Panc1 (cell line): ENCODE results near the gene CDKAL1. TPM values are rescaled to one million over a fixed set of nuclear protein-coding genes. Genes with fewer than 3 reads are reported as not detected.

Experiments used
- ATAC-seq: fragments of 200-7000 bp; cut with Tn5 transposase; 2 replicates; pipeline ENCODE4 v1.9.1; 2020; ENCODE audit warnings: mild to moderate bottlenecking, moderate library complexity
- BruUV-seq: library from RNA; stranded (reverse); fragments of 400-500 nt; replicated peaks from 2 replicates; lab custom pipeline; 2021; lab: Mats Ljungman, UMichigan
- CTCF ChIA-PET: fragments of 300-600 bp; sonication (Branson Sonifier 250); formaldehyde crosslinking; loops from one replicate; lab custom pipeline; 2022; ENCODE audit warnings: antibody characterized with exemption; lab: Charles Lee
- POLR2A ChIA-PET: fragments of 300-600 bp; sonication (Branson Sonifier 250); formaldehyde crosslinking; loops from one replicate; lab custom pipeline; 2022; ENCODE audit warnings: antibody characterized with exemption; lab: Charles Lee
- DNase-seq: peaks from one replicate; pipeline ENCODE4 v3.0.0-alpha.2; 2010; ENCODE audit warnings: low read depth, low spot score
- H3K27ac ChIP-seq: 2 replicates; pipeline ENCODE4 v1.5.1; 2011; ENCODE audit warnings: mild to moderate bottlenecking, low read length, inconsistent platforms
- H3K27me3 ChIP-seq: fragments of 200-500 bp; sonication (Bioruptor generic); 2 replicates; pipeline ENCODE4 v1.6.0; 2014; ENCODE audit warnings: low read length, inconsistent platforms; ENCODE audit not compliant: control insufficient read depth, insufficient read depth
- H3K36me3 ChIP-seq: fragments of 200-500 bp; sonication (Bioruptor generic); 2 replicates; pipeline ENCODE4 v1.5.1; 2014; ENCODE audit warnings: inconsistent platforms, mild to moderate bottlenecking, low read length, moderate library complexity; ENCODE audit not compliant: control insufficient read depth, insufficient read depth
- H3K4me1 ChIP-seq: 2 replicates; pipeline ENCODE4 v1.5.1; 2011; ENCODE audit warnings: inconsistent platforms, mild to moderate bottlenecking, low read length, moderate library complexity; ENCODE audit not compliant: control insufficient read depth, insufficient read depth
- H3K4me3 ChIP-seq, 2 experiments: 2 replicates each; pipeline ENCODE4 v1.5.1; 2011 to 2012; ENCODE audit warnings: low read depth in 2 of 2, low read length in 2 of 2, mild to moderate bottlenecking in 2 of 2, inconsistent platforms in 1 of 2, moderate library complexity in 1 of 2
- H3K9me3 ChIP-seq: fragments of 200-500 bp; sonication (Bioruptor generic); 2 replicates; pipeline ENCODE4 v1.5.1; 2014; ENCODE audit warnings: low read depth, mild to moderate bottlenecking, inconsistent platforms, low read length, moderate library complexity; ENCODE audit not compliant: control insufficient read depth, insufficient read depth
- POLR2AphosphoS5 ChIP-seq: IDR thresholded peaks from 2 replicates; pipeline ENCODE4 v1.6.1; 2012; ENCODE audit warnings: mild to moderate bottlenecking, low read depth, low read length, moderate library complexity
- SIN3A ChIP-seq: IDR thresholded peaks from 2 replicates; pipeline ENCODE4 v1.6.1; 2012; ENCODE audit warnings: low read depth, mild to moderate bottlenecking, low read length, moderate library complexity, borderline replicate concordance; ENCODE audit not compliant: insufficient read depth
- TCF7L2 ChIP-seq: IDR thresholded peaks from 2 replicates; pipeline ENCODE4 v1.6.1; 2011; ENCODE audit warnings: mild to moderate bottlenecking, low read depth, low read length, inconsistent platforms
- in situ Hi-C: cut with HindIII; loops from 2 replicates; pipeline ENCODE4 v1.10.0; 2016; ENCODE audit warnings: low sequenced_read_pairs, low pct_unique_long_range_greater_than_20kb
- intact Hi-C: fragments of 100-400 bp; cut with micrococcal nuclease; formaldehyde crosslinking; loops from one replicate; pipeline ENCODE4 v1.10.0; 2022; ENCODE audit not compliant: unreplicated experiment
- total RNA-seq: library from RNA; stranded (reverse); gene quantifications from one replicate; pipeline ENCODE4 v1.2.1, GENCODE V29; 2021; ENCODE audit not compliant: unreplicated experiment
- TF ChIP-seq, protein P1 (sequence below): fragments of 450-650 bp; IDR thresholded peaks from 2 replicates; pipeline ENCODE4 v1.5.1; 2017; ENCODE audit warnings: mild to moderate bottlenecking
- TF ChIP-seq, protein P2 (sequence below), 2 experiments: IDR thresholded peaks; 2 replicates each; pipeline ENCODE4 v1.6.1; 2011 to 2012; ENCODE audit warnings: low read depth in 2 of 2, control low read depth in 1 of 2, low read length in 1 of 2, mild to moderate bottlenecking in 1 of 2, moderate library complexity in 1 of 2; ENCODE audit not compliant: insufficient read depth in 1 of 2

Gene CDKAL1
- total RNA-seq, 1 experiment from 2014 or later, result 14.5 TPM

DNA sequence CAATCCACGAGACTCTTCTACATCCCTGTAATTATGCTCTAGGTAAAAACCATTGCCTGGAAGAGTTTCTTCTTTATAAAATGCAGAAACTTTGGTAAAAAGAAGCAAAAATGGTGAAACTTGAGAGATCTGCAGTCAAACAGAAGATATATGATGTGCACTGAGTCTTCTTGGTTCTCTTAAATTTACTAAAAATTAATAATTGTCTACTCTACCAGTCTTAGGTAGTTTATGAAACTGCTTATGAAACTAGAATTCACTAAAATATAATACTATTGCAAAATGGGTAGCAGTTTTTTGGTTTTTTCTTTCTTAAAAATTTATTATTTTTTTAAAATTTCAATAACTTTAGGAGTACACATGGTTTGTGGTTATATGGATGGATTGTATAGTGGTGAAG lies 540.2 kb downstream of the CDKAL1 start:
- no peaks in the 10 kb centered on the region for H3K4me1 ChIP-seq
- ChIA-PET CTCF (no interaction called here), POLR2A (no interaction called here)
- BruUV-seq, result no TSS peak
- intact Hi-C loops (no loop called here), in situ Hi-C loops (no loop called here)
- no peak overlapping the region for H3K4me3 ChIP-seq
- no peak for ATAC-seq
- no peaks in the 10 kb centered on the region for H3K27me3 ChIP-seq
- peaks cover 12% of the 10 kb centered on the region; the same call in 1 of the 2 replicates for H3K9me3 ChIP-seq
- no peak overlapping the region for H3K27ac ChIP-seq
- TF ChIP-seq, protein P1, sequence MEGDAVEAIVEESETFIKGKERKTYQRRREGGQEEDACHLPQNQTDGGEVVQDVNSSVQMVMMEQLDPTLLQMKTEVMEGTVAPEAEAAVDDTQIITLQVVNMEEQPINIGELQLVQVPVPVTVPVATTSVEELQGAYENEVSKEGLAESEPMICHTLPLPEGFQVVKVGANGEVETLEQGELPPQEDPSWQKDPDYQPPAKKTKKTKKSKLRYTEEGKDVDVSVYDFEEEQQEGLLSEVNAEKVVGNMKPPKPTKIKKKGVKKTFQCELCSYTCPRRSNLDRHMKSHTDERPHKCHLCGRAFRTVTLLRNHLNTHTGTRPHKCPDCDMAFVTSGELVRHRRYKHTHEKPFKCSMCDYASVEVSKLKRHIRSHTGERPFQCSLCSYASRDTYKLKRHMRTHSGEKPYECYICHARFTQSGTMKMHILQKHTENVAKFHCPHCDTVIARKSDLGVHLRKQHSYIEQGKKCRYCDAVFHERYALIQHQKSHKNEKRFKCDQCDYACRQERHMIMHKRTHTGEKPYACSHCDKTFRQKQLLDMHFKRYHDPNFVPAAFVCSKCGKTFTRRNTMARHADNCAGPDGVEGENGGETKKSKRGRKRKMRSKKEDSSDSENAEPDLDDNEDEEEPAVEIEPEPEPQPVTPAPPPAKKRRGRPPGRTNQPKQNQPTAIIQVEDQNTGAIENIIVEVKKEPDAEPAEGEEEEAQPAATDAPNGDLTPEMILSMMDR, result no peak
- TF ChIP-seq, protein P2, sequence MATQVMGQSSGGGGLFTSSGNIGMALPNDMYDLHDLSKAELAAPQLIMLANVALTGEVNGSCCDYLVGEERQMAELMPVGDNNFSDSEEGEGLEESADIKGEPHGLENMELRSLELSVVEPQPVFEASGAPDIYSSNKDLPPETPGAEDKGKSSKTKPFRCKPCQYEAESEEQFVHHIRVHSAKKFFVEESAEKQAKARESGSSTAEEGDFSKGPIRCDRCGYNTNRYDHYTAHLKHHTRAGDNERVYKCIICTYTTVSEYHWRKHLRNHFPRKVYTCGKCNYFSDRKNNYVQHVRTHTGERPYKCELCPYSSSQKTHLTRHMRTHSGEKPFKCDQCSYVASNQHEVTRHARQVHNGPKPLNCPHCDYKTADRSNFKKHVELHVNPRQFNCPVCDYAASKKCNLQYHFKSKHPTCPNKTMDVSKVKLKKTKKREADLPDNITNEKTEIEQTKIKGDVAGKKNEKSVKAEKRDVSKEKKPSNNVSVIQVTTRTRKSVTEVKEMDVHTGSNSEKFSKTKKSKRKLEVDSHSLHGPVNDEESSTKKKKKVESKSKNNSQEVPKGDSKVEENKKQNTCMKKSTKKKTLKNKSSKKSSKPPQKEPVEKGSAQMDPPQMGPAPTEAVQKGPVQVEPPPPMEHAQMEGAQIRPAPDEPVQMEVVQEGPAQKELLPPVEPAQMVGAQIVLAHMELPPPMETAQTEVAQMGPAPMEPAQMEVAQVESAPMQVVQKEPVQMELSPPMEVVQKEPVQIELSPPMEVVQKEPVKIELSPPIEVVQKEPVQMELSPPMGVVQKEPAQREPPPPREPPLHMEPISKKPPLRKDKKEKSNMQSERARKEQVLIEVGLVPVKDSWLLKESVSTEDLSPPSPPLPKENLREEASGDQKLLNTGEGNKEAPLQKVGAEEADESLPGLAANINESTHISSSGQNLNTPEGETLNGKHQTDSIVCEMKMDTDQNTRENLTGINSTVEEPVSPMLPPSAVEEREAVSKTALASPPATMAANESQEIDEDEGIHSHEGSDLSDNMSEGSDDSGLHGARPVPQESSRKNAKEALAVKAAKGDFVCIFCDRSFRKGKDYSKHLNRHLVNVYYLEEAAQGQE (IDR thresholded peaks at IDR 0.05; ENCODE audit: insufficient read depth in 1 of 2, low read depth in 2 of 2, low read length in 1 of 2), result no peak
- TF ChIP-seq SIN3A, result no peak
- no peak for TF ChIP-seq POLR2AphosphoS5
- no peak for TF ChIP-seq TCF7L2
- DNase-seq, result no peak
- H3K36me3 ChIP-seq, result no peaks in the 10 kb centered on the region

DNA sequence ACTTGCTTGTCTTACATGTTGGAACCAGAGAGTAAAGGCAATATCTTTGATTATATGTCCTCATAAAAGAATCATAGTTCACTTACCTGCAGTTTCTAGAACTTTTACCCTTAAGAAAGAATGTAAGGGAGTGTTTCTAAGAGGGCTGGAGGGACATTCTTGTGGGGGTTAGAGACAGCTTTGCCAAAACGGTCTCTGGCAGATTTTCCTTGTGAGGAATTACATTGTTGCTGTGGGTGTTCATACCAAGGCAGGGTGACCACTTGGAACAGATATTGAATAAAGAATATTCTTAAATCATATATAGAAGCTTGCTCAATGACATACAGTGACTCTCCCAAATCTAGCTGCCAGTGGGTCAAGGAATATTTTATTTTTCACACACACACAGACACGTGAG lies 541.7 kb downstream of the CDKAL1 start:
- DNase-seq (no peak), ATAC-seq (no peak)
- ChIA-PET POLR2A (interaction anchor here (0.6 kb wide), 1 partner anchor 195 kb away, joined by 3 read pairs; no protein-coding TSS in a partner anchor), CTCF (no interaction called here)
- H3K4me3 ChIP-seq, result no peak overlapping the region
- H3K27me3 ChIP-seq, result no peaks in the 10 kb centered on the region
- peaks cover 12% of the 10 kb centered on the region; the same call in 1 of the 2 replicates for H3K9me3 ChIP-seq
- in situ Hi-C loops, result no loop called here
- H3K36me3 ChIP-seq, result no peaks in the 10 kb centered on the region
- H3K4me1 ChIP-seq, result no peaks in the 10 kb centered on the region
- no peak overlapping the region for H3K27ac ChIP-seq
- TF ChIP-seq, protein P2 (IDR thresholded peaks at IDR 0.05; ENCODE audit: insufficient read depth in 1 of 2, low read depth in 2 of 2, low read length in 1 of 2), result no peak
- TF ChIP-seq, protein P1, result no peak
- TF ChIP-seq SIN3A (no peak), POLR2AphosphoS5 (no peak), TCF7L2 (no peak)
- no TSS peak for BruUV-seq
- intact Hi-C loops, result no loop called here
